HL-60/S4 treated with phorbol 12-myristate 13-acetate at 8.2 ng/mL for 4 days and 3 days (cell line): ENCODE measurements around the gene PRELID1.
"Not testable (repeated sequence)": the region's sequence is repeated elsewhere in the genome, so short reads cannot be mapped to it uniquely, and the experiment has no call there.

ENCODE experiments used
- in situ Hi-C: fragments of 300-500 bp; cut with MboI; formaldehyde crosslinking; loops from 2 replicates; pipeline ENCODE4 v1.15.0; 2022; ENCODE audit warnings: low sequenced_read_pairs

The PRELID1 gene

DNA sequence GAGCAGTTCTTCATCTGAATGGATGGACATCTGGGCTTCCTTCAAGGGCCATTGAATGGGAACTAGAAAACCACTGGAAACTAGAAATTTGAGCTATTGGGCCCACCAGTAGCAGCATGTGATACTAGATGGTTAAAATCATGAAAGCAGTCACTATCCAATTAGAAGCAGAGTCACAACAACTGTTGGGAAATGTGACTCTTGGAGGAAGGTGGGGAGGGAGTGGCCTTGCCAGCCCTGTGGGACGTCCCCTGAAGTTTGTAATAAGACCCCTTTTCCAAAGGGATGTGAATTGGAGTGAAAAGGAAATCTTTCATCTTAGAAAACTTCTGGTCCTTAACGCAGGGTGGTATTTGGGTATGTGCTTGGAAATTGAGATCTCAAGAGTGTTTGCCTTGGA is 5.7 kb upstream of the PRELID1 start:
- in situ Hi-C loops, result no loop called here

DNA sequence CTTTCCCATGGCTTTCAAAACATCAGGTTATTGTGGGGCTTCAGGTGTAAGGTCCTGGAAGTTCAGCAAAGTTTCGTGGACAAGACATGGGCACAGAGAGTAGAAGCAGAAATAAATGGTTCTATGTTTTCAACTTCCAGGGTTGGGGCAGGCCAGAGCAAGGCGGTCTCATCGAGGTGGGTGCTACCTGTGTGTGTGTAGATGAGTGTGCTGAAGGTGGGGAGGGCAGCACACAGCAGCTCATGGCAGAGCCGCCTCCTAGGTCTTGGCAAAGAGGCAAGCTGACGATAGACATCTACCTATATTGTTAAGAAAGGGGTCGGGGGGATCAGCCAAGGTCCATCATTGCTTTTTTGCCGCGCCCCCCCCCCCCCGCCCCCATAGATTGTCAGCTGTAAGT is 3.9 kb upstream of the PRELID1 start:
- in situ Hi-C loops, result no loop called here

DNA sequence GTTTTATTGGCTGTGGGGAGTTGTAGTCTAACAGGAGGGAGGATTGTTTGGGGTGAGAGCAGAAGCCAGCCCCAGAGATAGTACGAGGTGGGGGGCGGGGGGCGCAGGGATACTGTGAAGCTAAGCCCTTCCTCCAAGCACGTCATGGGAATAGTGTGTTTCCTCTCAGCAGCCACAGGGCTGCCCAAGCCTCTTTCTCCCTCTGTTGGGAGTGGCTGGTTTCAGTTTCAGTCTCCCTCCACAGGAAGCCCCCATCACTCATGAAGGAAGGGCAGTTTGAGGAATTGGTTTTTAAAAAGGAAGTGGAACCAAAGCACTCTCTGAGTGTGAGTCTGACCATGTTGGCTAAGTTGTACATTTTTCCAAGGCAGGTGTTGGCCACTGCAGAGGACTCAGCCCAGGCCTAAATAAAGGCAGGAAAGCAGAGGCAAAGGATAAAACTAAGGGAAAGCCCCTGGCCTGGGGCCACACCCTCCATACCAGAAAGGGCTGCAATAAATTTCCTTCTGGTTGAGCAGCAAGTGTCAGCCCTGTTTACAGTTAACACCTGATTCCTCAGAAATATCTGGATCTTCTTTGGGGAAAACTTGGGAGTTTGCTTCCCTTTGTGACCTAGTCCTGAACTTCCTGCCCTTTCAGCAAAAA is 3.2 kb upstream of the PRELID1 start:
- in situ Hi-C loops, result no loop called here

DNA sequence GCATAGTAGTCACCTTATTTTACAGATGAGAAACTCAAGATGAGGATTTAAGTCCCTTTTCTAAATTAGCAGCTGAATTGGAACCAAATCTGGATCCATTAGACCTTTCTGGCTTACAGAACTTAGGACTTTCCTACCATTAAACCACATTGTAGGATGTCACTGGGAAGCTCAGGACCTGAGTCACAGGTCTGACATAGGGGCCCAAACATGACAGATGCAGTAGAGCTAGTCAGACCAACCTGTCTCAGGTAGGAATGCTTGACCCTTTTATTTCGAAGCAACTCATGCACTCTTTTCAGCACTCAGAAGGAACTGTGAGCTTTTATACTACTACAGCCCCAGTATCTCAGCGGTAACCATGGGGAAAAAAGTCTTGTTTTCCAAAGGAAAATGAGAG is 2.6 kb upstream of the PRELID1 start:
- in situ Hi-C loops, result no loop called here

- in situ Hi-C loops, result no loop called here
Observed at GRCh38 chr5:177301503-177302165, 2.0 kb upstream of the PRELID1 start.

DNA sequence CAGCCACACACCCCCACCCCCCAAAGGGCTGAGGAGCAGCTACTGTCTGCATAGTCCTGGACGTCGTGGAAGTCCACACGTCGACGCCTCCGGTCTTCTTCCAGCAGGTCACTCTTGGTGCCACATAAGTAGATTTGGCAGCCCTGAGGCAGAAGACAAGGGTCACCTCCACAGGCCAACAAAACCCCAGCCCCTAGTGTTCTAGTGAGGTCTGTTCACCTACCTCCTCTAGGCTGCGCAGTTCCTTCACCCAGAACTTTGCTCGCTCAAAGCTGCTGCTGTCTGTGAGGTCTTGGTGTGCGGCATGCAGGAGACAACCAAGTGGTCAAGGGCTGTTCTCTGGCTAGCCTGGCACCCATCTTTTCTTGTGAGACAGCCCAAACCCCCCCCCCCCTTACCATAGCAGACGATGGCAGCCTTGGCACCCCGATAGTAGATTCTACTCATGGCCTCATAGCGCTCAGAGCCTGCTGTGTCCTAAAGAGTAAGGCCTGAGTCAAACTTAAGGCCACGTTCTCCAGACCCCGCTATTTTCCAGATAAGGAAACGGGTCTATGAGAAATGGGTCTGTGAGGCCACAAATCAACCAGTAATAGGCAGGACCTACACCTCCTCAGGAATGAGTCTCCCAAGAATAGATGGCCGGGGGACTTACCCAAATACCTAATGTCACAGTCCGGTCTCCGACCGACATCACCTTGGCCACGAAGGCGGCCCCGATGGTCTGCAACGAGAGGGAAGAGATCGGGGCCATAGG is 1.1 kb upstream of the PRELID1 start:
- in situ Hi-C loops, result no loop called here

DNA sequence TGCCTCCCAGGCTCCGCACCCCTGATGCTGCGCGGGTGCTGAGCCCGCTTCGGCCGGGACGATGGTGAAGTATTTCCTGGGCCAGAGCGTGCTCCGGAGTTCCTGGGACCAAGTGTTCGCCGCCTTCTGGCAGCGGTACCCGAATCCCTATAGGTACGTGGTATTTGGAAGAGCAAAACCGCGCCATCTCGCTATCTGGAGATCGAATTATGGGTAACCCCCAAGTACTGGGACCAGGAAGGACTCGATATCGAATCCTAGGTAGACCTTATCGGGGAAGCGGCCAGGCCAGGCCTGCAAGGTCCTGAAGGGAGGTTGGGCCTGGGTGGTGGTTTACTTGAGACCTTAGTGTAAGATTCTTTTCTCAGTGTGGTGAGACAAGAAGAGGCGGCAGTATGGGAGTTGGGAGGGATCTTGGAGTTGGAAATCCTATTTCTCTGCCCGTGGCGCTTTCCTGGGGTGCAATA is 359 bp downstream of the PRELID1 start:
- in situ Hi-C loops, result no loop called here

- in situ Hi-C loops, result no loop called here
Observed at GRCh38 chr5:177304392-177305119, 957 bp downstream of the PRELID1 start.

DNA sequence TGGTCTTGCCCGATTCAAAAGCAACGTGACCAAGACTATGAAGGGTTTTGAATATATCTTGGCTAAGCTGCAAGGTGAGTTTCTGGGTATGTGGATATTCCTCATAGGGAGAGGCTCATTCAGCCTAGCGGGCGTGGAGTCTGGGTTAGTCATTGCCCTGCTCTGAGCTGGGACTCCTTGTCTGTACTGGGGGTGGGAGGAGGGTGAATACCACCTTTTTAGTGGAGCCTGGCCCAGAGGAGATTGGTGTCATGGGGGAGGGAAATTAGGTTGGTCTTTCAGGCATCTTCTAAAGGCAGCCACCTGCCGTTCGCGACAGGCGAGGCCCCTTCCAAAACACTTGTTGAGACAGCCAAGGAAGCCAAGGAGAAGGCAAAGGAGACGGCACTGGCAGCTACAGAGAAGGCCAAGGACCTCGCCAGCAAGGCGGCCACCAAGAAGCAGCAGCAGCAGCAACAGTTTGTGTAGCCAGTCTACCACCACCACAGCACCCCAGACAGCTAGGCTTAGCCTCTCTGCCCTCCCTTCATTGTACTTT is 2.6 kb downstream of the PRELID1 start:
- in situ Hi-C loops, result not testable (repeated sequence)

DNA sequence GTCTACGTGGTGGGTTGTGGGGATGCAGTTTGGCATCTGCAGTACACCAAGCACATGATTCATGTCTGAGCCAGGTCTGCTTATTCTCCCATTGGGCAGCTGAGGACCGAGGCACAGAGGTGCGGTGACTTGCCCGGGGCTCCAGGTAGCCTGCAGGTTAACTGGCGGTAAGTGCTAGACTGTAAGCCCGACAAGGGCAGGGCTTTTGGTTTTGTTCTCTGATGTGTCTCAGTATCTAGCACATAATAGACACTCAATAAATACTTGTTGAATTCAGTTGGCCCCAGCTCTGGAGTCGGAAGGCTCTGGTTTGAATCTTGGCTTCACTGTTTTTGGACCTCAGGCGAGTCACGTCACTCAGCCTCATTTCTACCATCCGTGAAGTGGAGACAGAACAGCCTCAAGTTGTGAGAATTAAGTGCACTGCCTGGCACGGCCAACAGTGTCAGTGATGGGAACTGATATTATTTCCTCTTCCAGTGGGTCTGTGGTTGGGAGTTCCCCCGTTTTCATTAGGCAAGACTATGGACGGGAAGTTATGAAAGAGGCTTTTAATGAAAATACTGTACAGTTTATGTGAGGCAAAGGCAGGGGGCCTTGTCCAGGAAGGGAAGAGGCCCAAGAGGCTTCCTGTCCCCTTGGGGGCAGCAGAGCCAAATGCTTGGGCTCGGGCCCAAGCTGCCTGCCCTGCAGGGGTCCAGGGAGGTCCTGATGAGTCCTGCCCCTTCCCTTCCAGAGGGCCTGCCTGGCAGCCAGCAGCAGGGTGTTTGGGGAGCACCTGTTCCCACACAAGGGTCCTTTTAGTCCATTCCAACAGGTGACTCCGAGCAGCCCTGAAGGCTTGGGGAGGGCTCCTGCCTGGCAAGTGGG is 3.3 kb downstream of the PRELID1 start:
- in situ Hi-C loops, result no loop called here

DNA sequence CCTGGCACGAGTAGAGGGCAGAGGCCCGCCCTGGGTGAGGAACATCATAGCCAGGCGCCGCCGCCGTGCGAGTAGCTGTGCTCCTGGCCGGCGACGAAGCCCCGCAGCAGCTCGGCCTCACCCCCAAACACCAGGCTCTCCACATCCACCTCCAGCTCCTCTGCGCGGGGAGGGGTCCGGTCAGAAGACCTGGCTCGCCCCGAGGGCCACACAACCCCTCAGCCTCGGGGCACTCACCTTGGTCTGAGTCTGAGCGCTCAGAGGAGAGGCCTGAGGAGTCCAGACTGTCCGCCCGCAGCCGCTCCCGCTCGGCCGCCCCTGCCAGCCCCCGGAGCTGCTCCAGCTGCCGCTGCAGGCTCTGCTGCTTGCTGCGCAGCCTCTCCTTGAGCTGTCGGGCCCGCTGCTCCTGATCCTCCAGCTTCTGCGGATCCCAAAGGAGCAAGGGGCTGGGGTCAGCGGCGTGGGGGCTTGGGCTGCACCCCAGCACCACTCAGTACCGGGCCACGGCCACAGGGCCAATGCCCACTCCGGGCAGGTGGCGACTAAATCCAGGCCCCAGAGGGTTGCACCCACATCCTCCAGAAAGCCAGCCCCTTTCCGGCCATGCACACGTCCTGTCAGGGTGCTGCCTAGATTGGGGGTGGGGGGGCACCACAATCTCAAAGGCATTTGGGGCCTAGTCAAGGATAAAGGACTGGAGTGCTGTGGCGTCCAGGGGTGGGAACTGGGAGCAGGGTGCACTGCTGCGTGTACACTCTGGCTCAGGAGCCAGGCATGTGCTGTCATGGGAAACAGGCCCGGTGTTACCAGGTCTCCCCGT is 4.2 kb downstream of the PRELID1 start:
- in situ Hi-C loops, result no loop called here

DNA sequence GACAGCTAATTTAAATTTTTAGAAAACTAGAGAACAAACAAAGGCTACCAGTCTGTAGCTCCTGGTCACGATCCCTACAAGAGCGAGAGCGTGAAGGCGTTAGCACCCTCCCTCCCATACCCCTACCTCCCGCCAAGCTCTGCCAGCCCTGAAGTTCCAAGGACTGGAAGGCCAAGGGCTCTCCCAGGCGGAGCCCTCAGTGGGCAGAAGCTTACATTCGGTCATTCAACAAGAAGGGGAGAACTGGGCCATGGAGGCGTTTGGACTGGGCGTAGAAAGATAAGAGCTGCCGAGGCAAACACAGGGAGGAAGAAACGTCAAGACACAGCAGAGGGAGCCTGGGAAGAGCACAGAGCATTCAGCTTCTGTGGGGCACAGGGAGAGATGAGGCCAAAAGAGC is 5.1 kb downstream of the PRELID1 start:
- in situ Hi-C loops, result no loop called here

- in situ Hi-C loops, result no loop called here
Observed at GRCh38 chr5:177309351-177310191, 6.0 kb downstream of the PRELID1 start.

- in situ Hi-C loops, result no loop called here
Observed at GRCh38 chr5:177310332-177310731, 6.7 kb downstream of the PRELID1 start.

- in situ Hi-C loops, result no loop called here
Observed at GRCh38 chr5:177310757-177311391, 7.3 kb downstream of the PRELID1 start.

DNA sequence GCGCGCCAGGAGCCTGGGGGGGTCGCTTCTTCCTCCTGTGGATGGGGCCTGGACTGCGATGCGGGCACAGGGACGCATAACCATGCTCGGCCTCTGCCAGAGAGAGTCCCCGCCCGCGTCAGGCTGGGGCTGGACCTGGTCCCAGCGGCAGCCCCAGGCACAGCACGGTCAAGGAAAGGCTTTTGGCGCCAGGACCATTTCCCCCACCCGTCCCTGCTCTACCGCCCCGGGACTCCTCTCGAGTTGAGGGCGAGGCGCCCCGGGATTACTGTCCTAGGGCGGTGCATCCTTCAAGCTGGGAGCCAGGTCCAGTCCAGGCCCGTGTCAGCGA is 7.8 kb downstream of the PRELID1 start:
- in situ Hi-C loops, result no loop called here

GRCh38 chr5:177311723-177312648 is 8.4 kb downstream of the PRELID1 start, which contains the start of gene MXD3:
Gene MXD3 (minus strand): TSS chr5:177311898. CDS start chr5:177311830, 68 bp downstream.
- in situ Hi-C loops, result no loop called here
